Thoracic aorta (tissue), 2 donors: ENCODE results near the gene TMEM200B. TPM values are rescaled to one million over a fixed set of nuclear protein-coding genes. Genes with fewer than 3 reads are reported as not detected.

Experiments used
- ATAC-seq: fragments of 150-250 bp; one replicate; pipeline ENCODE4 v1.8.0; 2017; ENCODE audit warnings: low read depth; ENCODE audit not compliant: insufficient number of reproducible peaks, low FRiP score
- DNase-seq: peaks from one replicate; pipeline ENCODE4 v3.0.0-alpha.2; 2020; ENCODE audit warnings: low spot score
- H3K27ac ChIP-seq, 2 donors: fragments of 200-600 bp; sonication (generic); 1 replicate in 1 of 2; 2 replicates in 1 of 2; pipeline ENCODE4 v1.5.1; 2016; ENCODE audit warnings: mild to moderate bottlenecking in 2 of 2, moderate library complexity in 2 of 2
- H3K27me3 ChIP-seq: fragments of 200-600 bp; sonication (generic); replicated peaks from 2 replicates; pipeline ENCODE4 v1.6.0; 2016; ENCODE audit warnings: mild to moderate bottlenecking; ENCODE audit not compliant: insufficient read depth
- H3K36me3 ChIP-seq: fragments of 200-600 bp; sonication (generic); one replicate; pipeline ENCODE4 v1.5.1; 2016
- H3K4me1 ChIP-seq, 2 donors: fragments of 200-600 bp; sonication (generic); 1 replicate in 1 of 2; 2 replicates in 1 of 2; pipeline versions ENCODE4 v1.5.1 to v1.6.0; 2016; ENCODE audit warnings: low read depth in 2 of 2, mild to moderate bottlenecking in 1 of 2; ENCODE audit not compliant: control insufficient read depth in 1 of 2
- H3K4me3 ChIP-seq: fragments of 200-600 bp; sonication (generic); 2 replicates; pipeline ENCODE4 v1.5.1; 2016; ENCODE audit warnings: mild to moderate bottlenecking
- H3K9me3 ChIP-seq: fragments of 200-600 bp; sonication (generic); 2 replicates; pipeline ENCODE4 v1.5.1; 2016
- total RNA-seq, 2 donors: library from RNA; depleted of rRNA; stranded (reverse); fragments of >200 nt; gene quantifications; one replicate each; pipeline versions ENCODE4 v1.1.0 to v1.2.3, GENCODE V29; 2016
- TF ChIP-seq, protein P1 (sequence below): fragments of 200-600 bp; sonication (generic); IDR thresholded peaks from one replicate; pipeline ENCODE4 v1.5.1; 2019; ENCODE audit warnings: antibody characterized with exemption

TMEM200B gene
- total RNA-seq, 2 donors from 2014 or later, result 20.8 to 31.4 TPM

- ATAC-seq (no peak), DNase-seq (no peak)
- no peak overlapping the region for H3K27ac ChIP-seq
- TF ChIP-seq, protein P1, sequence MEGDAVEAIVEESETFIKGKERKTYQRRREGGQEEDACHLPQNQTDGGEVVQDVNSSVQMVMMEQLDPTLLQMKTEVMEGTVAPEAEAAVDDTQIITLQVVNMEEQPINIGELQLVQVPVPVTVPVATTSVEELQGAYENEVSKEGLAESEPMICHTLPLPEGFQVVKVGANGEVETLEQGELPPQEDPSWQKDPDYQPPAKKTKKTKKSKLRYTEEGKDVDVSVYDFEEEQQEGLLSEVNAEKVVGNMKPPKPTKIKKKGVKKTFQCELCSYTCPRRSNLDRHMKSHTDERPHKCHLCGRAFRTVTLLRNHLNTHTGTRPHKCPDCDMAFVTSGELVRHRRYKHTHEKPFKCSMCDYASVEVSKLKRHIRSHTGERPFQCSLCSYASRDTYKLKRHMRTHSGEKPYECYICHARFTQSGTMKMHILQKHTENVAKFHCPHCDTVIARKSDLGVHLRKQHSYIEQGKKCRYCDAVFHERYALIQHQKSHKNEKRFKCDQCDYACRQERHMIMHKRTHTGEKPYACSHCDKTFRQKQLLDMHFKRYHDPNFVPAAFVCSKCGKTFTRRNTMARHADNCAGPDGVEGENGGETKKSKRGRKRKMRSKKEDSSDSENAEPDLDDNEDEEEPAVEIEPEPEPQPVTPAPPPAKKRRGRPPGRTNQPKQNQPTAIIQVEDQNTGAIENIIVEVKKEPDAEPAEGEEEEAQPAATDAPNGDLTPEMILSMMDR, result no peak
- H3K36me3 ChIP-seq, result peaks cover 71% of the 10 kb centered on the region
- H3K9me3 ChIP-seq, result no peaks in the 10 kb centered on the region
- no peak overlapping the region for H3K4me3 ChIP-seq
- no peaks in the 10 kb centered on the region for H3K27me3 ChIP-seq
- no peaks in the 10 kb centered on the region for H3K4me1 ChIP-seq
These were observed 25.2 kb upstream of the TMEM200B start for GRCh38 chr1:29148656-29149491.

DNA sequence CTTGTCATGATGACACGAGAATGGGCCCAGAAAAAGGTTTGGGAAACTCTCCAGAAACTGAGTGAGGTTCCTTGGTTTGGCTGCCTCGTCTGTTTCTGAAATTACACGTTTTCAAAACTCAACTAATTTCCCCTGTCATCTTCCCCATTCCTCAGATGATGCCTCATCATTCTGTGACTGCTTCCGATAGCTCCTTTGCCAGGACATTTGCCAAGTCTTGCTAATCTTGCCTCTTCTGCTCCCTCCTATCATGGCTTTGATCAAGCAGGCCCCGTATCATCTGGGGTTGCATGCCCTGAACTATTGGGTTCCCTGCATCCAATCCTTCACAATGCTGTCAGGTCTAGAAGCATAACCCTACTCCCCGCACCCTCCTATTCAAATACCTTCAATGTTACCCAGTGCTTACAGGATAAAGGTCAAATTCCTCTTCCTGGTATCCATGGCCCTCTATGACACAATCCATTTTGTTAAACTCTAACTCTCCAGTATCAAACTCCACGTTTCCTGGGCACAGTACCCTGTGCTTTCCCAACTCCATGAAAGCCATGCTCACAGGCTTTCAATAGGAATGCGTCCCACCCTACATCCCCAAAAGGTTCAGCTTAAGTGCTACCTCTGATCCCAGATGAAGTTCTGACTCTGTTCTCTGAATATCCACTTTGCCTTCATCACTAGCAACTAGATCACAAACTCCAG is 22.2 kb upstream of the TMEM200B start:
- no peaks in the 10 kb centered on the region for H3K4me1 ChIP-seq
- H3K36me3 ChIP-seq, result peaks cover 43% of the 10 kb centered on the region
- DNase-seq (no peak), ATAC-seq (no peak)
- TF ChIP-seq, protein P1, result no peak
- no peaks in the 10 kb centered on the region for H3K9me3 ChIP-seq
- no peak overlapping the region for H3K27ac ChIP-seq
- H3K4me3 ChIP-seq, result no peak overlapping the region
- H3K27me3 ChIP-seq, result no peaks in the 10 kb centered on the region

DNA sequence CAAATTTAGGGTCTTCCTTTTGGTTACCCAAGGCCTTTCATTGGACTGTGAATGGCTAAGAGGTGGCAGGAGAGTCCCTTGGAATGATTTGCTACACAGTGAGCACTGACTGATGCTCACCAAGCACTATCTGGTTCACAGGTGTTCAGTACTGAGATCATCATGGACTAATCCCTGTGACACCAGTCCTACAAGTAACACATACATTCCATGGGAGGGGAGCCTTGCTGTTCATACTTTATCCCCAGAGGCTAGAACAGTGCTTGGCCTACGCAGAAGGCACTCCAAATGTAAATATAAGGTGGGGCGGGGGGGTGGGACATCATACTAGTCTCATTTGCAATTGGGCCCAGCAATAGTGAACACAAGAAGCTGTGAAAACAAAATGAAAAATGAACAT is 20.5 kb upstream of the TMEM200B start:
- TF ChIP-seq, protein P1, result no peak
- Histone ChIP-seq H3K36me3 (peaks cover 28% of the 10 kb centered on the region), H3K4me3 (no peak overlapping the region), H3K9me3 (no peaks in the 10 kb centered on the region), H3K27ac (no peak overlapping the region), H3K27me3 (no peaks in the 10 kb centered on the region), H3K4me1 (no peaks in the 10 kb centered on the region)
- ATAC-seq (no peak), DNase-seq (no peak)

- Histone ChIP-seq H3K27ac (no peak overlapping the region), H3K9me3 (no peaks in the 10 kb centered on the region), H3K36me3 (peaks cover 14% of the 10 kb centered on the region), H3K27me3 (no peaks in the 10 kb centered on the region), H3K4me3 (no peak overlapping the region), H3K4me1 (no peaks in the 10 kb centered on the region)
- TF ChIP-seq, protein P1, result no peak
- DNase-seq, result no peak
- no peak for ATAC-seq
These were observed 19.0 kb upstream of the TMEM200B start for GRCh38 chr1:29142714-29143113.

DNA sequence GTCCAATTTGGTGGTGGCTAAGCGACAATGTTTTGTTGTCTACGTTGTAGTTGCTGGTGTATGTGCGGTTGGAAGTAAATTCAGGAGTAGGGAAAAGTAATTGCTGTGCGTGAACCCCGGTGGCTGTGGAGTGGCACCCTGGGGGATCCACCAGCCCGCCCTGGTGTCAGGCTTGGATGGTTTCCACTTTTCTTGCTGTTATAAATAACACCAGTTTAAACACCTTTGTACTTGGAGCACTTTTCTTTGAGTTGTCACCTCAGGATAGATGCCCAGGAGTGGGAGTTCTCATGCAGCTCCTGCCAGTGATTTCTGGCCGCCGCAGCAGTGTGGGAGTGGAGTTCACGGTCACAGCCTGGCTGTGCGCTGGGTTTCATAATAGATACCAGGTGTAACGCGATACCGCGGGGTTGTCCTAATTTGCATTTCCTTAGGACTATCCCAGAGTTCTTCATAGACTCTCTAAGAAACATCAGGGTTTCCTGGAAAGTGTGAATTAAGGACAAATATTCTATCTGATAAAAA is 12.8 kb upstream of the TMEM200B start:
- DNase-seq, result no peak

More for the DNA sequence above, 12.8 kb upstream of the TMEM200B start:
- peaks cover 2 to 14% of the 10 kb centered on the region in 2 donors for H3K4me1 ChIP-seq
- no peak overlapping the region for H3K27ac ChIP-seq
- no peaks in the 10 kb centered on the region for H3K9me3 ChIP-seq
- TF ChIP-seq, protein P1, result no peak
- no peaks in the 10 kb centered on the region for H3K36me3 ChIP-seq
- no peak overlapping the region for H3K4me3 ChIP-seq
- H3K27me3 ChIP-seq, result no peaks in the 10 kb centered on the region
- ATAC-seq, result no peak
